NCI-H1417 treated with DMSO at 0.1 percent for 48 hours (cell line): ENCODE results near the gene PNMA5.

Experiments used
- DNase-seq: peaks from one replicate; lab custom pipeline; 2025; lab: John Stamatoyannopoulos, UW

PNMA5 gene

GRCh38 chrX:152958524-152959465 lies 35.1 kb downstream of the PNMA5 start:
- peak; percentile 52 for DNase-seq

- DNase-seq, result no peak
Measured at GRCh38 chrX:152958047-152958446, 35.9 kb downstream of the PNMA5 start.

GRCh38 chrX:152950786-152951185 lies 43.1 kb downstream of the PNMA5 start:
- DNase-seq, result no peak

GRCh38 chrX:152949114-152949513 lies 44.8 kb downstream of the PNMA5 start:
- no peak for DNase-seq

- DNase-seq, result no peak
Measured at GRCh38 chrX:152946681-152947080, 47.2 kb downstream of the PNMA5 start.

GRCh38 chrX:152945021-152945979 lies 48.6 kb downstream of the PNMA5 start:
- DNase-seq, result no peak

GRCh38 chrX:152943826-152944225 lies 50.1 kb downstream of the PNMA5 start:
- no peak for DNase-seq

- DNase-seq, result no peak
Measured at GRCh38 chrX:152942077-152942442, 51.9 kb downstream of the PNMA5 start.

- DNase-seq, result peak; percentile 52
Measured at GRCh38 chrX:152941328-152942076, 52.4 kb downstream of the PNMA5 start.
